Measurements from ENCODE around the gene POU3F1. TPM values are rescaled to one million over a fixed set of nuclear protein-coding genes. Genes with fewer than 3 reads are reported as not detected.

Gene POU3F1
- total RNA-seq, 4 donors from 2014 or later, result not detected

GRCh38 chr1:38087676-38088075 lies 41.1 kb upstream of the POU3F1 start:
- 83 to 90% methylated on average over 9 of the region's 9 CpGs for WGBS, 2 donors
- intact Hi-C loops (cut with DNase I), result no loop called here
- no peak for DNase-seq
- no peaks in the 10 kb centered on the region for H3K4me1 ChIP-seq
- no peak overlapping the region for H3K4me3 ChIP-seq (replicated peaks in 1 of 3)
- H3K9me3 ChIP-seq, result no peaks in the 10 kb centered on the region
- H3K36me3 ChIP-seq, result no peaks in the 10 kb centered on the region
- H3K27me3 ChIP-seq, result no peaks in the 10 kb centered on the region
- no peak for TF ChIP-seq CTCF (IDR thresholded peaks at IDR 0.05)
- no peak for TF ChIP-seq POLR2A (IDR thresholded peaks at IDR 0.05)
- H3K27ac ChIP-seq, result no peak overlapping the region

- Histone ChIP-seq H3K4me1 (no peaks in the 10 kb centered on the region), H3K27me3 (no peaks in the 10 kb centered on the region), H3K36me3 (no peaks in the 10 kb centered on the region), H3K27ac (no peak overlapping the region), H3K9me3 (no peaks in the 10 kb centered on the region), H3K4me3 (replicated peaks in 1 of 3) (no peak overlapping the region)
- no peak for DNase-seq
- intact Hi-C loops (cut with DNase I), result no loop called here
- WGBS, 2 donors, result 57 to 61% methylated on average over 7 to 11 of the region's 12 CpGs
- TF ChIP-seq CTCF (IDR thresholded peaks at IDR 0.05) (no peak), POLR2A (IDR thresholded peaks at IDR 0.05) (no peak)
These were observed 39.2 kb upstream of the POU3F1 start for GRCh38 chr1:38085666-38086330.

- no peak for TF ChIP-seq POLR2A (IDR thresholded peaks at IDR 0.05)
These were observed 38.1 kb upstream of the POU3F1 start for GRCh38 chr1:38084700-38085099.

GRCh38 chr1:38084113-38084512 lies 37.5 kb upstream of the POU3F1 start:
- TF ChIP-seq CTCF (IDR thresholded peaks at IDR 0.05) (no peak), POLR2A (IDR thresholded peaks at IDR 0.05) (no peak)
- H3K4me1 ChIP-seq, result no peaks in the 10 kb centered on the region
- no peaks in the 10 kb centered on the region for H3K36me3 ChIP-seq
- intact Hi-C loops (cut with DNase I), result no loop called here
- no peak overlapping the region for H3K27ac ChIP-seq
- no peak for DNase-seq
- 100% methylated on average over 1 of the region's 2 CpGs; no CpG with 5 or more reads in 1 of the 2 donors for WGBS, 2 donors
- H3K27me3 ChIP-seq, result no peaks in the 10 kb centered on the region
- no peak overlapping the region for H3K4me3 ChIP-seq (replicated peaks in 1 of 3)
- H3K9me3 ChIP-seq, result no peaks in the 10 kb centered on the region

More at GRCh38 chr1:38084700-38085099, 38.1 kb upstream of the POU3F1 start:
- no peaks in the 10 kb centered on the region for H3K36me3 ChIP-seq
- no peak overlapping the region for H3K27ac ChIP-seq
- WGBS, 2 donors, result 75% methylated on average over 1 of the region's 1 CpG; no CpG with 5 or more reads in 1 of the 2 donors
- no peaks in the 10 kb centered on the region for H3K9me3 ChIP-seq
- H3K4me1 ChIP-seq, result no peaks in the 10 kb centered on the region
- no peak for DNase-seq
- H3K4me3 ChIP-seq (replicated peaks in 1 of 3), result no peak overlapping the region
- intact Hi-C loops (cut with DNase I), result no loop called here
- no peaks in the 10 kb centered on the region for H3K27me3 ChIP-seq

- H3K27ac ChIP-seq, result no peak overlapping the region
- no peaks in the 10 kb centered on the region for H3K36me3 ChIP-seq
- no peak for TF ChIP-seq POLR2A (IDR thresholded peaks at IDR 0.05)
- no peak for TF ChIP-seq CTCF (IDR thresholded peaks at IDR 0.05)
- H3K4me3 ChIP-seq (replicated peaks in 1 of 3), result no peak overlapping the region
- no peak for DNase-seq
- H3K27me3 ChIP-seq, result no peaks in the 10 kb centered on the region
- no peaks in the 10 kb centered on the region for H3K4me1 ChIP-seq
- intact Hi-C loops (cut with DNase I), result no loop called here
- 80 to 92% methylated on average over 5 to 7 of the region's 7 CpGs for WGBS, 2 donors
- no peaks in the 10 kb centered on the region for H3K9me3 ChIP-seq
These were observed 36.9 kb upstream of the POU3F1 start for GRCh38 chr1:38083541-38083940.

Data from thyroid gland (tissue), 4 donors.